ENCODE measurements around the gene EXOC3.
"Not testable (repeated sequence)": the region's sequence is repeated elsewhere in the genome, so short reads cannot be mapped to it uniquely, and the experiment has no call there.

Gene EXOC3

DNA sequence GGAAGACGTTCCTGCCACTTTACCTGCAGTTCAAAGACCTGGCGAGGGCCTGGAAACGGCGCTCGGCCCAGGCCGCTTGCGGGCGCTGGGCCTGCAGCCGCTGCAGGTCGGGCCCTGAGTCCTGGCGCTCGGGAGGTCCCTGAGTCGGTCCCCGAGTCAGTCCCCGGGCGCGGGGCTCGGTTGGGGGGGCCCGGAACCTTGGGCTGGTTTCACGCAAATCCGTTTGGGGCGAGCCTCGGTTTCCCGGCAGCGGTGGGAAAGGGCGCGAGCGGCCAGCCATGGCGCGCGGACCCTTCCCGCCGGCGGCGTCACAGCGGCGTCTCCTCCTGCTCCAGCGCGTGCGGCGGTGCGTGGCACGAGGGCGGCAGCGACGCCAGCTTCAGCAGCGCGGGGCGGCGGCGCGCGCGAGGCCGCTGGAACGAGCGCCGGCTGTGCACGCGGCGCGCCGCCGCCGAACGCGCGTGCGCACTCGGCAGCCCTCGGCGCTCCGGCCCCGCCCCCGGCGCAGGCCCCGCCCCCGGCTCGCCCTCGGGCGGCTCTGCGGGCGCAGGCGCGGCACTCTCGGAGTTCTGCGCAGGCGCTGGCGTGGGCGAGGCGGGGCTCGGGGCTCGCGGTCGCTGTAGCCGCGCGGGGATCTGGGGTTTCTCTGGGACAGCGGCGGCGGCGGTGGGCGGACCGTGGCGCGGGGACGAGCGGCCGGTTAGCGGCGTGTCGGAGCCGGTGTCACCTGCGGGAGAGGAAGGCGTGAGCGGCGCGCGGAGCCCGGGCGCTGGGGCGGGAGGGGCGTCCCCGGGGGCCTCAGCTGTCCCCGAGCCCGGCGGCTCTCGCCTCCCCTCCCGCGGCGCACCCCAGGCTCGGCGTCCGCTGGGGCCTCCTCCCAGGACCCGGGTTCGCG is 29.9 kb downstream of the EXOC3 start:
- DNase-seq (ENCODE audit: low read depth in 3 of 3), result peak; percentile 78 to 90 (median 81)

DNA sequence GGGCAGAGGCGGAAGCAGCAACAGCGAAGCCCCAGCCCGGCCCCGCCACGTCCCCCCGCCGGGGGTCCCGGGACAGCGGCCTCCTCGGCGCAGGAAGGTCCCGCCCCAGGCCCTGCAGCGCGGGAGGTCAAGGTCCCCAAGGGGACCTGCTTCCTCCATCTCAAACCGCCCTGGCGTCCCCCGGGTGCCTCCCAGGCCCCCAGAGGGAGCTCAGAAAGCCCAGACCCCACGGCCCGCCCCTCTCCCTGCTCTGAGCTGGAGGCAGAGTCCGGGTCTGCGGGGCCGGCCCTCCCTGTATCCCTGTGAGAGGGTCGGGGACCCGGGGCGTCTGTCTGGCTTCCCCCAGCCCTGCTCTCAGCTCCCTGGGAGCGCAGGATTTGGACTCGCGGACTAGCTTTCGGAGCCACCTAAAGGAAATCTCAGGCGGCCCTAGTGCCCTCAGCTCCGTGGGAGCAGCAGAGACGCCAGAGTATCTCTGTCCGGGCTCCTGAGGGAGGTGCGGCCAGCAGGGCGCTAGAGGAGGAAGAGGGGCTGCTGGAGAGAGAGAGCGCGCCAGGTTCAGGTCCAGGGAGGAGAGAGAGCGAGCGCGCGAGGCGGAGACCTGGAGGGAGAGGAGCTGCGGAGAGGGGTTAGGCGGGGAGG is 30.7 kb downstream of the EXOC3 start:
- DNase-seq (ENCODE audit: low read depth in 3 of 3), result no peak

DNA sequence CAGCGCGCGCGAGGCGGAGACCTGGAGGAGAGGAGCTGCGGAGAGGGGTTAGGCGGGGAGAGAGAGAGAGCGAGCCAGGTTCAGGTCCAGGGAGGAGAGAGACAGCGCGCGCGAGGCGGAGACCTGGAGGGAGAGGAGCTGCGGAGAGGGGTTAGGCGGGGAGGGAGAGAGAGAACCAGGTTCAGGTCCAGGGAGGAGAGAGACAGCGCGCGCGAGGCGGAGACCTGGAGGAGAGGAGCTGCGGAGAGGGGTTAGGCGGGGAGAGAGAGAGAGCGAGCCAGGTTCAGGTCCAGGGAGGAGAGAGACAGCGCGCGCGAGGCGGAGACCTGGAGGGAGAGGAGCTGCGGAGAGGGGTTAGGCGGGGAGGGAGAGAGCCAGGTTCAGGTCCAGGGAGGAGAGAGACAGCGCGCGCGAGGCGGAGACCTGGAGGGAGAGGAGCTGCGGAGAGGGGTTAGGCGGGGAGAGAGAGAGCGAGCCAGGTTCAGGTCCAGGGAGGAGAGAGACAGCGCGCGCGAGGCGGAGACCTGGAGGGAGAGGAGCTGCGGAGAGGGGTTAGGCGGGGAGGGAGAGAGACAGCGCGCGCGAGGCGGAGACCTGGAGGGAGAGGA is 31.4 kb downstream of the EXOC3 start:
- not testable (repeated sequence) for DNase-seq (ENCODE audit: low read depth in 3 of 3)

DNA sequence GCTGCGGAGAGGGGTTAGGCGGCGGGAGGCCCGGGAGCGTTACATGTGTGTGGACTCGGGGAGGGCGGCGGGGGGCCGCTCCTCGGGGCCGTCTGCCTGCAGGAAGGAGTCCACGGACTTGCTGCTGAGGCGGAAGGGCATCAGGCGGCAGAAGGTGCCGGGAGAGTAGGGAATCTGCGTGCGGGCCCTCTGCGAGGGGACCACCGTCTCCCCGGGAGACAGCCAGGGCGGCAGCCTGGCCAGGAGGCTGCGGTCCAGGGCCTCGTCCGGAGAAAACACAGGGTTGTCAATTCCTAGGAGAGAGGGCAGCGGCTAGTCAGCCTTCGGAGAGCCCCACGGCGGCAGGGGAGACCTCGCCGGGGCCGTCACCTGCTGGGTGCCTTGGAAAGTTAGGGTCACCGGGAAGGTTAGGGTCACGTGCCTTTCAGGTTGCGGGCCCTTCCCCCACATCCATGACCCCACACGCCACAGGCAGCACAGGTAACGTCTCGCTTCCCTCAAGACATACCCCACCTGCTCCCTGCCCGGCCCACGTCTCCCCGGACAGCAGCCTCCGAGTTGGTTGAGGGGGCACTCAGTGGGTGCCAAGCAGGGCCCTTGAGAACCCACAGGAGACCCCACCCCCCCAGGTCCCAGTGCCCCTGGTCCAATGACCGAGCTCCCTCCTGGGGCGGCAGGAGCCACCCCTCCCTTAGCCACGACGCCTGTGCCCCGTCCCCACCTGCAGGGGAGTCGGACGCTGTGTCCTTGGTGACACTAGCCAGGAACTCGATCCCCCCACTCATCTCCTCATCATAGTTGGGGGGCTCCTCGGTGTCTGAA is 32.1 kb downstream of the EXOC3 start:
- DNase-seq (ENCODE audit: low read depth in 3 of 3), result no peak

DNA sequence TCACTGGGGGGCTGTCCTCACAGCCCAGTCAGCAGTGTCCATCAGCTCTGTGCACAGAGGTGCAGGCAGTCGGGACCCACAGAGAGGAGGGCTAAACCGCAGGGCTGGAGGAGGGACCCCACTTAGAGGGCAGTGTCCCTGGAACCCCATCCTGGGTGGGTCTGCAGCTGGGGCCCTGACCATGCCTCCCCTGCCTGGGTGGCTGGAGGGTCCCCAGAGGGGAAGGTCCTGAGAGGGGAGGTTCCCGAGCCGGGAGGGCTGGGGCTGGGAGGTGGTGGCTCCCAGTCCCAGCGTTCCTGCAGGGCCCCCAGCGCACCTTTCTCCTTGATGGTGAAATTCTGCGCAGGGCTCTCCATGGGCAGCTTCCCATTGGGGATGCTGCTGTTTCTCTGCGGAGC is 32.7 kb downstream of the EXOC3 start:
- DNase-seq (ENCODE audit: low read depth in 3 of 3), result no peak

DNA sequence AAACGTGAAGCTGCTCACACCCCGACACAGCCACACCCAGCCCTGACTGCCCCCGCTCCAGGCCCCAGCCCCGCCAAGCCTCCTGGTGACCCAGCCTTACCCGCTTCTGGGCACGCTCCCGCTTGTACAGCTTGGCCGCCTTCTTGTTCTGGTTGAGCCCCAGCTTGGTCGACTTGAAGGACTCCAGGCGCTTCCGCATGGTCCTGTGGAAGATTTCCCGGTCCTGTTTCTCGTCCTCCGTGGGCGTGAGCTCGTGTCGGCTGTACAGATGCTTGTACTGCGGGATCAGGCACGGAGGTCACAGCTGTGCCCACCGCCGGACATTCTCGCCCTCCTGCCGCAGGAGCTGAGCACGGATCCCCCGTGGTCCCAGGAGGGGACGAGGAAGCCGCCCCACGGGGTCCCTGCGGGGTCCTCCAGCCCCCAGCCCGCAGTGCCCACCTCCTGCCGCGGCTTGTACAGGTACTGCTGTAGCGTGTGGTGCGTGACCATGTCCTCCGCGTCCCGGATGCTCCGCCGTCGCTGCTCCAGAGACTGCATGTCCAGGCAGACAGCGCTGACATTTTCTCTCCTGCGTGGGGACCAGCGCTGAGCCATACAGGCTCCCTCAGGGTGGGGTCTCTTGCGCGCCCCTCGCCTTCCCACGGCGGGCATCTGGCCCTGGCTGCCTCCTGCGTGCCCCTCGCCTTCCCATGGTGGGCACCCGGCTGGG is 33.3 kb downstream of the EXOC3 start:
- no peak for DNase-seq (ENCODE audit: low read depth in 3 of 3)

DNA sequence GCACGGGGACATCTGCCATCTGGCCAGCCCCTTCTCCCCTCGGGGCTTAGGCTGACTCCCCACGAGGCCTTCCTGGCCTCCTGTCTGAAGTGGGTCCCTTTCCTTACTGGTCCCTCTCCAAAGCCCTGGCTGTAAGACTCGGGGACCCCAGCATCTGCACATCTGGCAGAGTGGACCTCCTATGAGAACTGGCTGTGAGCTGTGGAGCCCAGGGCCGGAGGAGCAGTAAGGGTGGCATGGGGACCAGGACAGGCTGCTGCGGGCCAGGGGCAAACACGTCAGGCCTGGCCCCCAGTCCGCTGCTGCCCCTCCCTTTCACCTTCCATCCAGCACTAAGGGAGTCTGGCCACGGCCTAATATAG is 33.8 kb downstream of the EXOC3 start:
- DNase-seq (ENCODE audit: low read depth in 3 of 3), result no peak

DNA sequence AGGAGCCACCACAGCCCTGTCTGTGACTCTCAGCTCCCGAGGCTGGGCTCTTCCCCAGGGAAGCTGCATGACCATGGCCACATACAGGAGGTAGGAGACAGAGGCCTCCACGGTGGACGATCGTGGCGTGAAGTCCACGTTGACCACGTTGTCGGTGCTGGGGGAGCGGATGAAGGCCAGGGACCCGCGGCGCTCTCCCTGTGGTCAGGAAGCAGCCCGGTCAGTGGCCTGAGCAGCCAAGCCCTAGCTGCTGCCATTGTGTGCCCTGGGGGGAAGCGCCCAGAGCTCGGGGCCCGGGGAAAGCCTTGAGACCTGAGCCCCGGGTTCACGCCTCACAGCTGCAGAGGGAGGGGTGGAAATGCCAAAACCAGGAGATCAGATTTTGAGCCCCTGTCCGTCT is 34.3 kb downstream of the EXOC3 start:
- DNase-seq (ENCODE audit: low read depth in 3 of 3), result no peak

DNA sequence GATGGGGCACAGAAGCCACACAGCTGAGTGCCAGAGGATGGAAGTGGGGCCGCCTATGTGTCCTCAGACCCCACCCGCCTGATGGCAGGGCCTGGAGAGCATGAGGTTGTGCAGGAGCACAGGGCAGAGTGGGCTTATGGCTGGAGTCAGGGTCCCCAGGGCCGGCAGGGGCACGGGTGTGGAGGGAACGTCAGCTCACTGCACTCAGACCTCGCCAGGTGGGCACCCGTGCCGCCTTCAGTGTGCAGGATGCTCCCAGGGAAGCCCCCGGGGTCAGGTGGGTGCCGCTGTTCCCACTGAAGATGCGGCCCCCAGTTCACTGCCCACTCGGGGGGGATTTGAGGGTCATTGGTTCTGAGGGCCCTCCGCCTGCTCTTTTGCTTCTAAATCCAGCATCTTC is 34.9 kb downstream of the EXOC3 start:
- DNase-seq (ENCODE audit: low read depth in 3 of 3), result no peak

DNA sequence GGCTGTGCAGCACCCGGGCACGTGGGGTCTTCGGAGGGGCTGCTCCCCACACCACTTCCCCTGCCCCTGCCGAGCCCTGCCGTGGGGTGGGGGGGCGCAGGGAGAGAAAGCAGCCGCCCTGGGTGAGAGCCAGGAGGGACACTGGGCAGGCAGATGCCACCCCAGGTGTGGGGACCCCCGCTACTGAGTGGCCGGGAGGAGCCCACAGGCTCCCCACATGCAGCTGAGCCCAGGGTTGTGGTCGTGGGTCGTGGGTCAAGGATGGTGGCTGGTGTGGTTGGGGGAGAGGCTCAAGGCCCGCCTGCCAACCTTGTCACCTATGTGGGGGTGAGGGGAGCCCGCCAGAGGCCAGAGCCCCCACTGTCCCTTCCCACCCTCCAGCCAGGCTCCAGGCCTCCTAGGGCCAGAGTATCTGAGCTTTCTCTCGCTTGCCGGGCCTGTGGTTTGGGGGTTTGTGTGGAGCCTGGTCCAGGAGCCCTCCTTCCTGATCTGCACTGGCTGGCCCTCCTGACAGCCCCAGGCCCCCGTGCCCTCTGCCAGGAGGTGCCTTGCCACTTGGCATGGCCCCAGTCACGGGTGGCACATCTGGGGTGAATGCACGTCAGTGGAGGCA is 35.5 kb downstream of the EXOC3 start:
- no peak for DNase-seq (ENCODE audit: low read depth in 3 of 3)

DNA sequence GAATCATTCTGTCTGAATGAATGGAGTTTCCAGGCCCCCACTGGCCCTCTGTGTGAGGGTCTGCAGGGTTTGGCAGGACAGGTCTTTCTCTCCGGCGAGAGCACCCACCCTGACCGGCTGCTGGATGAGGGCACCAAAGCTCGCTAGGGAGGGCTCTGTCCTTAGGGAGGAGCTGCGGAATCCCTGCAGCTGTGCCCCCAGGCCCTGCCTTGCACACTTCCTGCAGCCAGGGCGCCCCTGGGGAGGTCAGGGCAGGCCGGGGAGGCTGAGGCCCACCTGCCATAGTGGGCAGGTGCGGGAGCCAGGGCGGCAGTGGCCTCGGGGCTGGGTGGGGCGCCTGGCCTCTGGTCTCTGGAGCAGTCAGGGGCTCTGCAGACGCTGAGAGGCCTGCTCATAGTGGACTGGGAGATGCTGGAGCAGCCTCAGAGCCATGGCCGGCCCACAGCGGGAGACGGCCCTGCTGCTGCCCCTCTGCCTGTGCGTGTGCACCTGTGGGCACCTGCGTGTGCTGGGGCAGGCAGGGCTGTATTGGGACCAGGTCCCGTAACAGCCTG is 36.1 kb downstream of the EXOC3 start:
- no peak for DNase-seq (ENCODE audit: low read depth in 3 of 3)

DNA sequence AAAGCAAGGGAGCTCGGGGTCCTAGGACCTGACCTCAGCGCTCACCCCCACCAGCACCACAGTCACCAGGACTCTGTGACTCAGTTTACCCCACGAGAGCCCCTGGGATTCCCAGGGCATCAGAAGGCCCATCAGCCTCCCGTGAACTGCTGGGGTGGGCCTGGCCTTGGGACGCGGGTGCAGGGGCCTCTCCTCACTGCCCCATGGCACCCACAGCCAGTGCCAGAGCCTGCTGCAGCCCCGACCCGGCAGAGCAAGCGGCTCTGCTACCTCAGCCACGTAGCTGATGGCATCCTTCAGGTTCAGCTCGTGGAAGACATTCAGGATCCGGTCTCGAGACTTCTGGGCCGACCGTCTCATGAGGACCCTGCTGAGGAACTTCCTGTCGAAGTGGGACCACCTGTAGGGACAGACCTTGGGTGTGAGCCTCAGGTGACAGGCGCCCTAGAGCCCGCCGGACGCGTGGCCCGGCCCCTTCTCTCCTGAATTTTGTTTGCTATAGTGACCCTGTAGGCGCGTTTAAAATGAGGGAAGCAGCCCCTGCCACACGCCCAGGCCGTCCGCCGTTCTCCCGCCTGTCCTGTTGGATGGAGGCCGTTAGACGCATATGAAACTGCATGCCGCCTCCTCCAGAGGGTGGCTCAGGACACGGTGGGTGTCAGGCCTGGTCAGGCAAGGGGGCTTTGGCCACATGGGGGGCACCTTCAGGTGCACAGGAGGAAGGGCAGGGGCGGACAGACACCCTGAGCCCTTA is 36.8 kb downstream of the EXOC3 start:
- no peak for DNase-seq (ENCODE audit: low read depth in 3 of 3)

DNA sequence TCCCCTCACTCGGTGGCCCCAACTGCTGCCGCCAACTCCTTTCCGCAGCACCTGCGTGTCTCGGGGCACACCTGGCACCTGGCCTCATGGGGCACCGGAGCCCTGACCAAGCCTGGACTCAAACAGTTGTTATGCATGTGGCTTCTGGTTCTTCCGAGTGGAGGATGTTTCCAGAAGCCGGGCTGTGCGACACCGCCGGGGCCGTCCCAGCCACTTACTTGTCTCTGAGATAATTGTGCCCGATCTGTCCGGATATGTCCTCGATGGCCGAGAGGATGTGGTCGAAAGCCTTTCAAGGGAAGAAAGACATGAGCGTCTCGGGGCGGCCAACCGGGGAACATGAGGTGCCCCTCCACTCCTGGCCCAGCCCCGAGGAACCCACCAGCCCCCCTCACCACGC is 38.4 kb downstream of the EXOC3 start:
- no peak for DNase-seq (ENCODE audit: low read depth in 3 of 3)

DNA sequence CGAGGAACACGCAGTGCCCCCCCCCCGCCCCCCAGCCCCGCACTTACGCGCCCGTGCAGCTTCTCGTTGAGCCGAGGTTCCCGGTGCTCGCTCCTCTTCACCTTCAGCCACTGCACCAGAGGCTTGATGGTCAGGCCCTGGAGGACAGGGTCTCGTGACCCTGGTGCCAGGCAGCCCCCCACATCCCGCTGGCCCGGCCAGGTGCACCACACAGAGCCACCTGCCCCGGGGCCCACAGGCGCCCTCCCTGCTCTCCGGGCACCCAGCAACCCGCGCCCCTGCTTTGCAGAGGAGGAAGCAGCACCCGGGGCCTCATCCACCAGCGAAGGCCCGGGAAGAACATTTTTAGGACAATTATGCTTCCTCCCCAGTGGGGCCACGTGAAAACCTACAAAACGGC is 39.0 kb downstream of the EXOC3 start:
- no peak for DNase-seq (ENCODE audit: low read depth in 3 of 3)

DNA sequence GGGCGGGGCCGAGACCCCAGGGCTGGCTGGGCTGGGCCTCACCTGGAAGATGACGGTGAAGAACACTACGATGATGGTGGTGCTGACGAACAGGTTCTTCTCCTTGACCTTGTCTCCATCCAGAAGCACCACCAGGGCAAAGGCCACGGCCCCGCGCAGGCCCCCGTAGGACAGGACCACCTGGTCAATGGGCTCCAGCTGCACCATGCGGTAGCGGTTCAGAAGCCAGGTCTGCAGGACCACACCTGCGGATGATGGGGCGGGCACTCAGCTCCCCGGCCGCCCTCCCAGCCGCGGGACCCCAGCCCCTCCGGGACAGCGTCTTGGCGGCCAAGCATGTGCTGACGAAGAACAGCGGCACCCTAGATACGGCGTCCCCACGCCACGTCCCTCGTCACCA is 39.5 kb downstream of the EXOC3 start:
- DNase-seq (ENCODE audit: low read depth in 3 of 3), result no peak

DNA sequence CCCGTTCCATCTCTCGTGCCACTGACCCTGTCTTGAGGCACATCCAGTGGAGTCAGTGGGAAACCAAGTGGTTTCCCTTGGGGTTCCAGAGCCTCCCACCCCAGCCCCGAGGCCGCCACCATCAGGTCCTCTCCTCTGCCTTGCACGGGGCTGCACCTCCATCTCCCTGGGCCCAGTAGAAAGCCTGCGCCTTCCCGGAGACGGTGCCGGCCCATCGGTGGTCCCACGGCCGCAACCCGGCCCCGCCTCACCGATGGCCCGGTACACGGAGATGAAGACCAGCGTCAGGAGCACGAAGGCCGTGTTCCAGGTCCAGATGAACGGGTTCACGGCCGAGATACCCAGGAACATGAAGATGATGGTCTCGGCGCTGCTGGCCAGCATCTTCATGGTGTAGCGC is 40.0 kb downstream of the EXOC3 start:
- no peak for DNase-seq (ENCODE audit: low read depth in 3 of 3)

DNA sequence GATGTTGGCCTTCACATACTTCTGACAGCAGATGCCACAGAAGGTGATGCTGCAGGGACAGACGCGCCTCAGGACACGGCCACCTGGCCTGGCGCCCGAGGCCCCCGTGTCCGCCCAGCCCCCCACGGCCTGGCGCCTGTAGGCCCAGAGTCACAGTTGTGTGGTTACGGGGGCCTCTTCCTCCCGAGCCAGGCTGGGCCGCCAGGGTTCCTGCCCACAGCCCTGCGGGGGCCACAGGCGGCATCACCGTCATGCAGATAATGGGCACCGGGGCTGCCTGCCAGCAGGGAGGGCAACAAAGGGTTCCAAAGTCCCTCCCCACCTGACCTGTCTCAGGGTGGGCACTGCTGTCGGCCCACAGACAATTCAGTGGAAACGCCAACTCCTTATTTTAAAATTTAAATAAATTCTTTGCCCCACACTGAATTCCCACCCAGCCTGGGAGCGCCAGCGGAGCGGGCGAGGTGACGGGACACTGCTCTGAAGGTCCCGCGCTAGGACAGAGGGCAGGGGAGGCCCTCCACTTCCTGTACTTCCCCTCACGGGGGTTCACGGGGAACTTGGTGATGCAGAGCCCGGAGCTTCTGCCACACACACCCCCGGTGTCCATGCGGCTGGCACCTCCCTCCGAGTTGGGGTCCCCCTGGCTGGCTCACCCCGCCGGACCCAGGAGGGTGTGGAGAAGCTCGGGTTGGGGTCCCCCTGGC is 40.6 kb downstream of the EXOC3 start:
- no peak for DNase-seq (ENCODE audit: low read depth in 3 of 3)

DNA sequence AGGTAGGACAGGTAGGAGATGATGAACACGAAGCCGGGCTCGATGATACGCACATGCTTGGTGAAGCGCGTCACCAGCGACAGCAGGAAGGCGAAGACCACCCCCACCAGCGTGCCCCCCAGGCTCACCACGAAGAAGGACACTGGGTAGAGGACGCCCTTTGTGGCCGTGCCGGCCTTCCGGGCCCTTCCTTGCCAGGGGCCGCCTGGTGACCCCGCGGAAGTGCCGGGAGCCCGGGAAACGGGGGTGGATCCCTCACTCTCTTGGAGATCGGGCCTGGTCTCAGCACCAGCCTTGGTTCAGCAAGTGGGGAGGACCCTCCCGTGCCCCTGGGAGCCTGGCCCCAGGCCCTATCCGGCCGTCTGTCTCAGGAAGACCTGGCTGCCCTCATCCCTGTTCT is 41.6 kb downstream of the EXOC3 start:
- DNase-seq (ENCODE audit: low read depth in 3 of 3), result no peak

Measured in stimulated activated CD4-positive, alpha-beta T cell treated with anti-CD3 and anti-CD28 coated beads, TNF-alpha, amount 100 ng/mL, for 48 hours (primary cell).